ENCODE measurements around the gene POU4F3. TPM values are rescaled to one million over a fixed set of nuclear protein-coding genes. Genes with fewer than 3 reads are reported as not detected.

Gene POU4F3
- total and polyA plus RNA-seq, 4 donors = 0.05 to 0.09 TPM; not detected in 2

GRCh38 chr5:146359836-146360235, 21.2 kb downstream of the POU4F3 start:
- WGBS, 2 donors = 57 to 81% methylated on average over 5 of the region's 5 CpGs
- Histone ChIP-seq H3K4me1 (ENCODE audit: control insufficient read depth in 5 of 5, insufficient read depth in 5 of 5, low read length in 5 of 5) (no peaks in the 10 kb centered on the region), H3K9ac (ENCODE audit: insufficient read depth in 1 of 2, low read length in 2 of 2) (no peak overlapping the region), H3K9me3 (ENCODE audit: control insufficient read depth in 4 of 4, insufficient read depth in 3 of 4, low read length in 3 of 4) (peaks cover 0 to 4% (median 0%) of the 10 kb centered on the region in 4 donors), H3K4me3 (no peak overlapping the region), H3K36me3 (ENCODE audit: control insufficient read depth in 4 of 4, insufficient read depth in 4 of 4, low read length in 4 of 4) (no peaks in the 10 kb centered on the region), H3K27ac (ENCODE audit: low read depth in 1 of 2, low read length in 1 of 2) (no peak overlapping the region), H3K27me3 (ENCODE audit: control insufficient read depth in 3 of 3, insufficient read depth in 3 of 3, low read length in 2 of 3) (peaks cover 0 to 2% (median 0%) of the 10 kb centered on the region in 3 donors)
- no peak for ATAC-seq (ENCODE audit: insufficient read depth, low FRiP score)
- TF ChIP-seq CTCF (IDR thresholded peaks at IDR 0.05; ENCODE audit: control extremely low read depth, extremely low read depth) = no peak
- DNase-seq = no peak

GRCh38 chr5:146363161-146363874, 24.7 kb downstream of the POU4F3 start:
- TF ChIP-seq CTCF (IDR thresholded peaks at IDR 0.05; ENCODE audit: control extremely low read depth, extremely low read depth) = no peak
- ATAC-seq (ENCODE audit: insufficient read depth, low FRiP score) (no peak), DNase-seq (no peak)
- no peak overlapping the region for H3K9ac ChIP-seq (ENCODE audit: insufficient read depth in 1 of 2, low read length in 2 of 2)
- WGBS, 2 donors = 38 to 60% methylated on average over 7 of the region's 7 CpGs
- H3K4me1 ChIP-seq (ENCODE audit: control insufficient read depth in 5 of 5, insufficient read depth in 5 of 5, low read length in 5 of 5) = peaks cover 0 to 2% (median 0%) of the 10 kb centered on the region in 5 donors
- peaks cover 0 to 2% (median 0%) of the 10 kb centered on the region in 4 donors for H3K9me3 ChIP-seq (ENCODE audit: control insufficient read depth in 4 of 4, insufficient read depth in 3 of 4, low read length in 3 of 4)
- H3K27ac ChIP-seq (ENCODE audit: low read depth in 1 of 2, low read length in 1 of 2) = no peak overlapping the region
- H3K36me3 ChIP-seq (ENCODE audit: control insufficient read depth in 4 of 4, insufficient read depth in 4 of 4, low read length in 4 of 4) = no peaks in the 10 kb centered on the region
- H3K4me3 ChIP-seq = no peak overlapping the region
- peaks cover 0 to 6% (median 0%) of the 10 kb centered on the region in 3 donors for H3K27me3 ChIP-seq (ENCODE audit: control insufficient read depth in 3 of 3, insufficient read depth in 3 of 3, low read length in 2 of 3)

DNA sequence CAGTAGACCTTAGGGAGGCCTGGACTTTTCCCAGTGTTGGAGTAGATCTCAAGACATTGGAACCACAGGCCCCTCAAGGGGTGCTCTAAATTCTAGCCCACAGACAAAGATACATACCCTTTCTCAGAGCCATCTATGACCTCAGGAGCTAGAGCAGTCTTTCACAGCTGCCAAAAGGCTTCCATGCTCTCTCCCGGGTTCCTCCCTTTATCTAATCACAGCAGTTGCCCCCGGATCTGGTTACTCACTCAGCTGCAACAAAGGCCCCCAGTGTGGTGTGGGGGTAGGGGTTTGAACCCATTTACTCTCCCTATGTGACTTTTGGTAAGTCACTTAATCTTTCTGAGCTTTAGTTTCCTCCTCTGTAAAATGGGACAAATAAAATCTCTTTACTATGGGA, 27.0 kb downstream of the POU4F3 start:
- DNase-seq (no peak), ATAC-seq (ENCODE audit: insufficient read depth, low FRiP score) (no peak)
- H3K4me3 ChIP-seq = no peak overlapping the region
- H3K27ac ChIP-seq (ENCODE audit: low read depth in 1 of 2, low read length in 1 of 2) = no peak overlapping the region
- peaks cover 0 to 2% (median 0%) of the 10 kb centered on the region in 4 donors for H3K9me3 ChIP-seq (ENCODE audit: control insufficient read depth in 4 of 4, insufficient read depth in 3 of 4, low read length in 3 of 4)
- no peak overlapping the region for H3K9ac ChIP-seq (ENCODE audit: insufficient read depth in 1 of 2, low read length in 2 of 2)
- H3K4me1 ChIP-seq (ENCODE audit: control insufficient read depth in 5 of 5, insufficient read depth in 5 of 5, low read length in 5 of 5) = peaks cover 0 to 2% (median 0%) of the 10 kb centered on the region in 5 donors
- no peak for TF ChIP-seq CTCF (IDR thresholded peaks at IDR 0.05; ENCODE audit: control extremely low read depth, extremely low read depth)
- no peaks in the 10 kb centered on the region for H3K36me3 ChIP-seq (ENCODE audit: control insufficient read depth in 4 of 4, insufficient read depth in 4 of 4, low read length in 4 of 4)
- H3K27me3 ChIP-seq (ENCODE audit: control insufficient read depth in 3 of 3, insufficient read depth in 3 of 3, low read length in 2 of 3) = peaks cover 0 to 6% (median 0%) of the 10 kb centered on the region in 3 donors
- WGBS, 2 donors = 35 to 57% methylated on average over 2 of the region's 2 CpGs
